ENCODE results near the gene ZEB2. TPM values are rescaled to one million over a fixed set of nuclear protein-coding genes. Genes with fewer than 3 reads are reported as not detected.

The ZEB2 gene
- total and polyA plus RNA-seq, 2 donors (not counting 3 experiments of a cell fraction or from before 2014, with no cell fraction given) = 17.9 to 49.6 TPM

- dilution Hi-C loops (cut with MboI; ENCODE audit: extremely low pct_ligation_motif_present, low sequenced_read_pairs) = no loop called here
- H3K79me2 ChIP-seq (ENCODE audit: control insufficient read depth, insufficient read depth, low read length) = peaks cover 14% of the 10 kb centered on the region
- POLR2A ChIA-PET = no interaction called here
These were observed 78.2 kb downstream of the ZEB2 start for GRCh38 chr2:144441711-144442141.

More at GRCh38 chr2:144441711-144442141, 78.2 kb downstream of the ZEB2 start:
- Histone ChIP-seq H3K9ac (replicated peaks; ENCODE audit: extremely low read depth, insufficient read depth, low read length) (no peak overlapping the region), H3K4me1 (ENCODE audit: control insufficient read depth, extremely low read depth, insufficient read depth, low read length) (peaks cover 15% of the 10 kb centered on the region), H2AFZ (ENCODE audit: low read depth, low read length) (no peak overlapping the region), H3K36me3 (ENCODE audit: control insufficient read depth in 2 of 2, extremely low read depth in 1 of 2, insufficient read depth in 2 of 2, low read length in 2 of 2) (peaks cover 0 to 2% of the 10 kb centered on the region in 2 experiments), H4K20me1 (replicated peaks; ENCODE audit: control insufficient read depth, extremely low read depth, insufficient read depth, low read length) (no peaks in the 10 kb centered on the region), H3K4me3 (replicated peaks in 1 of 3; ENCODE audit: insufficient read depth in 1 of 3, low read depth in 1 of 3, low read length in 3 of 3) (no peak overlapping the region), H3K9me1 (replicated peaks; ENCODE audit: control insufficient read depth, extremely low read depth, insufficient read depth, low read length) (no peaks in the 10 kb centered on the region), H3K27ac (ENCODE audit: insufficient read depth, low read depth, low read length) (no peak overlapping the region), H3K9me3 (replicated peaks; ENCODE audit: control insufficient read depth, insufficient read depth, low read length) (no peaks in the 10 kb centered on the region), H3K27me3 (ENCODE audit: control insufficient read depth in 2 of 2, insufficient read depth in 2 of 2, low read length in 2 of 2) (no peaks in the 10 kb centered on the region), H3K4me2 (ENCODE audit: insufficient read depth, low read length) (no peak overlapping the region)
- CTCF ChIA-PET = no interaction called here
- FAIRE-seq (no peak), DNase-seq (ENCODE audit: low read depth, low spot score) (no peak)
- BruUV-seq (replicated peaks) = no TSS peak
- no peak for TF ChIP-seq POLR2A (IDR thresholded peaks at IDR 0.05; ENCODE audit: low read depth, low read length)
- no peak for TF ChIP-seq EZH2 (IDR thresholded peaks at IDR 0.05; ENCODE audit: borderline replicate concordance, low read depth, low read length, severe bottlenecking)
- no peak for TF ChIP-seq CTCF (IDR thresholded peaks at IDR 0.05; ENCODE audit: extremely low read depth in 1 of 2, insufficient read depth in 1 of 2, low read depth in 1 of 2, low read length in 2 of 2)
- TF ChIP-seq MYC (IDR thresholded peaks at IDR 0.05; ENCODE audit: low read depth, low read length) = no peak
- TF ChIP-seq GATA2 (IDR thresholded peaks at IDR 0.05; ENCODE audit: insufficient read depth, insufficient read length, low read depth, low read length) = no peak
- no peak for TF ChIP-seq JUN (IDR thresholded peaks at IDR 0.05; ENCODE audit: borderline replicate concordance, insufficient read depth, insufficient read length, low read depth)
- no peak for TF ChIP-seq POLR2AphosphoS5 (IDR thresholded peaks at IDR 0.05; ENCODE audit: insufficient read depth, low read depth, low read length)
- no peak for TF ChIP-seq FOS (IDR thresholded peaks at IDR 0.05; ENCODE audit: borderline replicate concordance, insufficient read depth, low read length)
- no peak for TF ChIP-seq MAX (IDR thresholded peaks at IDR 0.05; ENCODE audit: insufficient read depth, insufficient read length)
- intact Hi-C loops (cut with micrococcal nuclease) = no loop called here

All from endothelial cell of umbilical vein (primary cell).